Stimulated activated CD4-positive, alpha-beta T cell treated with anti-CD3 and anti-CD28 coated beads, TNF-alpha, amount 100 ng/mL, for 48 hours (primary cell): ENCODE results near the gene KLHL29.

Experiments used
- DNase-seq, 3 donors: peaks; one replicate each; pipeline ENCODE4 v3.0.0-alpha.2; 2020; ENCODE audit warnings: low read depth in 3 of 3

Gene KLHL29

DNA sequence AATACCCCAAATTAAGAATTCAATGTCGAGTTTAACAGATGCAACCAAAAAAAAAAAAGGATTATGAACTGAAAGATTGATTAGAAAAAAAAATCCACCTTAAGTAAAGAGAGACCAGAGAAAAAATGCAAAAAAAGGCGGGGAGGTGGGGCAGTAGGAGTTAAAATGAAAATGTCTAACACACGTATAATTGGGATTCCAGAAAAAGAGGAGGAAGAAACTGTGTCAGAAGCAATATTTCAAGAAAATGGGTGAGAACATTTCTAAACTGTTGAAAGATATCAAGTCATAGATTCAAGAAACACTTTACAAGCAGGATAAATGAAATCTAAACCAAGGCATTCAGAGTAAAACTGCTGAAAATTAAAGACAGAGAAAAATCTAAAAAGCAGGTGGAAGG lies 226.9 kb downstream of the KLHL29 start:
- no peak for DNase-seq

DNA sequence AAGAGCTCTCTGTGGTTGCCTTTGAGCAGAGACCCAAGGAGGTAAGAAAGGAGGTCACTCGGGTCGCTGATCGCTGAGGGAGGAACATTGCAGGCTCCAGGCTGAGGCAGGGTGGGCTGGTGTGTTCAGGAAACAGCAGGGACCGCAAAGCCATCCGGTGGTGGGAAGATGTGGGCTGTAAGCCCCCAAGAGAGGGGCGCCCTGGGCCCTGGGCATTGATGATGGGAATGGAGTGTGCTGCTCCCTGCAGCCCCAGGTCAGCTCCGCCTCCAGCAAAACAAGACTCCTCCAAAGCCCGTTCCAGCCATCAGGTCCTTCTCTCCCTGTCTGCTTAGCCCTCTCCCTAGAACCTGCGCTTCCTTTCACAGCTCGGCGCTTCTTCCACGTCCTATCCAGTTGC lies 229.7 kb downstream of the KLHL29 start:
- no peak for DNase-seq

DNA sequence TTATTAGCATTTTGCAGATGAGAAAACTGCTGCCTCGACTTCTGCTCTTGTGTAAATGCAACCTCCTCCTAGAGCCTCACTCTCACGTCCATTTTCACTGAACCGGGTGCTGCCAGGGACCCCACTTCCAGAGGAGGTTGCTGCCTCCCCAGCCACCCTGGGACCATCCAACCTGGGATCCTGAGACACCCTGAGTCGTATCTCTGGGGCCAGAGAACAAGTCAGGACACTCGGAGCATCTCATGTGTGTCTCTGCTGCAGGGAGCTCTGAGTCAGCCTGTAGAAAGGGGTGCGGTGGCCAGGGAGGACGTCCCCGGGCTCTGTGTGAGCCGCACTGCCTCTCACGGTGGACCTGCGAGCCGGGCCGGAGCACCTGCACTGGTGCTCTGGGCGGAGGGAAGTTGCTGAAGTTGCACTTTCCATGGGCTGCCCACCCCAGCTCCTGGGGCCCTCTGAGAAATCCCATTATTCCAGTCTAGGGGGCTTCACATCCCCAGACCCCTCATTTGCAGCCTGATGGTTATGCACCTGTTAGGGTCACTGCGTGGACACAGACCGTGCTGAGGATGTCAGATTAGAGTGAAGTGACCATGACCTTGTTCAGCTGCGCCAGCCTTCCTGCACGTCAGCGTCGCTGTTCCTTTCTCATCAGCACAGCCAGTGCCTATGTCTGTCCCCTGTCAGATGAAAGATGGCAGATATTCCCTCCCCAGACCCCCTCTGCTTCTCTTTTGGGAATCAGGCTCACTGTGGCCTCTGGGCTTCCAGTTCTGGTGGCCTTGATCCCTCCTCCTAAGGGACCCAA lies 230.4 kb downstream of the KLHL29 start:
- DNase-seq: no peak

DNA sequence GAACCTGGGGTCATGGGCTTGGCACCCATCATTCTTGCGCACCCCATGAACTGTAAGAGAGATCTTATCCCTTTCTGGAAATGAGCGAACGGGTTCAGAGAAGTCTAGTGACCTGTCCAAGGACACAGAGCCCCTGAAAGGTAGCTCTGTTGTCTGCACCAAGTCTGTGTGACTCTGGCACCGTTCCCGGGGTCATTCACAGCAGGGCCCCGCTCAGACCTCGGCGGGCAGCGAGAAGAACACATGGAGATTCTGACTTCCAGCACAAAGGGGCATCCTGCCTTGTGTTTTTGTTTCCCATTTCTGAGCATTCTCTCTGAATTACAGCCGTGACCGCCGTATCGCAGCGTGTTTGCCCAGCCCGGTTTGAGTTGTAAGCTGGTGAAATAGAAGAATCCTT lies 231.7 kb downstream of the KLHL29 start:
- DNase-seq: no peak

DNA sequence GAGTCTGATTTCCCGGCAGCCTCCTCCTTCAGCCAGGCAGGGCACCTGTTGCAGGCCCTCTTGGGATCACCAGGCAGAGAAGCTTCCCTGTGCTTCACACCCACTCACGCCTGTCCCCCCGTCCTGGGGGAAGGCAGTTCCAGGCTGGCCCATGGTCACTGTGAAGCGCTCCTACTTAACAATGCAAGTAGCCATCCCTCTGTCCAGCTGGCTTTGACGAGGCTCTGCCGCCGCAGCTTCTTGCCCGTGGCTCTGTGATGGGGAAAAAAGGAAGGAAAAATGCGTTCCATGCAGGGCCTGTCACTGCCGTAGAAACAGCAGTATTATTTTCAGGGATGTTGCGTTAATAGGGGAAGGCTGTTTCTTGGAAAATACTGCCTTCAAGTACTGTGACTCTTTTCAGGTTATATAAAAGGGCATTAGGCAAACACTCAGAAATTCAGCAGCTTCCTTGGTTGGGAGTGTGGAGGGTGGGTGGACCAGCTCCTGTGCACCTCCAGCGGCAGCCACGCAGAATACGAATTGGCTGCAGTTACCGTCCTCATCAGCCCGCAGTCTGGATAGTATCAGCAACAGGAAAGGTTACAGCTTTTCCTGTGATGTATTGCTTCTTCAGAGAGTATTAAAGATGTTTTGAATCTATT lies 232.3 kb downstream of the KLHL29 start:
- DNase-seq: no peak

DNA sequence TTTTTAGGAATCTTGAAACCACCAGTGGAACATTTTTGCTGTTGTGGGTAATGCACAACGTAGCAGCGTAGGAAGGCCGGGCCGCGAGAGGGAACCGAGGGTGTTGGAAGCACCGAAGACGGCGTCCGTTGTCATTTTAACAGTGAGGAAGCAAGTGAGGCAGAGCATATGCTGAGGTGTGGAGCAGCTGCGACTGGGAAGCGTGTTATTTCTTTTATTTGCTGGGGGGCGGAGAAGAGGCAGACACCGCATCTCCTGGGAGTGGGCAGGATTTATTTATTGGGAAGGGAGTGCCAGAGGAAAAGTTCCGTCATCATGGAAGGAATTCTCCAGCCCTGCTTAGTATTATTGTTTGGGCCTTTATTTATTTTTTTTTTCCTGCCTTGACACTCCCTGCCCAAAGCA lies 232.8 kb downstream of the KLHL29 start:
- DNase-seq: no peak

DNA sequence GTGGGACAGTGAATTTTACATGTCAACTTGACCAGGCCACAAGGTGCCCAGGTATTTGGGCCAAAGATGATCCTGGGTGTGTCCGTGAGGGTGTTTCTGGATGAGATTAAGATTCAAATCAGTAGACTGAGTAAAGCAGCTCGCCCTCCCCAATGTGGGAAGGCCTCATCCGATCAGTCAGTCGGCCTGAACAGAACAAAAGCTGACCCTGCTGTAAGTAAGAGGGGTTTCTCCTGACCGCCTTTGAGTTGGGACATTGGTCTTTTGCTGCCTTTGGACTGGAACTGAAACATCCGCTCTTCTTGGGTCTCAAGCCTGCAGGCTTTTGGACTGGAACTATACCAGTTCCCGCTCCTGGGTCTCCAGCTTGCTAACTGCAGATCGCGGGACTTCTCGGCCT lies 233.3 kb downstream of the KLHL29 start:
- no peak for DNase-seq

DNA sequence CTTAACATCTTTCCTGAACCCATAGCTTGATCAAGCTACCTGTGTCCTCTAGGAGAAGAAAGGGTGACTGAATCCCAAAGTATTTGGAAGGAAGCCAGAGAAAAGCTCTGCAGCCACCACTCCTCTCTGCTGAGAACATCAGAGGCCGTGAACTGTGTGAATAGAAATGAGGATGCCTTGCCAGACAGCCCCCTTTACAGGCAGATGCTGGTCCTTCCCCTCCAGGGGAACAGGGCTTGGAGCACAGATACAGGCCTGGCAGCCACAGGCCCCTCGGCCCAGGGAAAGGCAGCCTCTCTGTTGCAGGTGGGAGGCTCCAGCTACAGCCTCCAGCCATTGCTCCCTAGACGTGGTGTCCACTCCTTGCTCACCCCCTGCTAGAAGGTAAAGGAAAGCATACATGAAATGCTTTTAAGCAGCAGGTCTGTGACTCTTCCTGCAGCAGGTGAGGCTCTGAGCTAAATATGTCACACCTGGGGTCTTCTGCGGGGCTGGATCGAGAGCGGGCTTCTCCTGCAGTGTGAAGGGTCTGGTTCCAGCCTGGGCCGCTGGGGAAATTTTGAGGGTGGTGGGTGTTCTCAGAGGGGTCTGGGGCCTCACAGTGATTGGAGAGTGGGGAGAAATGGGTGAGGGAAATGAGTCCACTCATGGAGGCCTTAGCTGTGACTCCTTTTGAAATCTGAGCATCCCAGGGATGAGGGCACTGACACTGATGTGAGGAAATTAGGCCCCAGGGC lies 234.0 kb downstream of the KLHL29 start:
- no peak for DNase-seq

DNA sequence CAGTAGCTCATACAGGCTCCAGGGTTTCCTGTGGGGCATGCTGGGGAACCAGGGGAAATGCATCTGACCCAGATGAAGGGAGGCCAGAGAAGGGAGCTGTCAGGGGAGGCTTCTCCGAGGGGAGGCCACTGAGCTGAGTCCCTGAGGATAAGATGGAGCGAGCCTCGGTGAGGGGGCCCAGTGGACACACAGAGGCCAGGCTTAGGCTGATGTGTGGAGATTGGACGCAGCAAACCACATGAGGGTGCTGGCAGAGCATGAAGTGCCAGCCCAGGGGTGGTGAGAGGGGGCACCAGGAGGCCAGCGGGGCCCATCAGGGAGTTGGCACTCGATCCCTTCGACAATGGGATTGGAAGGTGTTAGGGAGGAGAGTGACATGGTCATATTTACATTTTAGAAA lies 235.0 kb downstream of the KLHL29 start:
- no peak for DNase-seq

DNA sequence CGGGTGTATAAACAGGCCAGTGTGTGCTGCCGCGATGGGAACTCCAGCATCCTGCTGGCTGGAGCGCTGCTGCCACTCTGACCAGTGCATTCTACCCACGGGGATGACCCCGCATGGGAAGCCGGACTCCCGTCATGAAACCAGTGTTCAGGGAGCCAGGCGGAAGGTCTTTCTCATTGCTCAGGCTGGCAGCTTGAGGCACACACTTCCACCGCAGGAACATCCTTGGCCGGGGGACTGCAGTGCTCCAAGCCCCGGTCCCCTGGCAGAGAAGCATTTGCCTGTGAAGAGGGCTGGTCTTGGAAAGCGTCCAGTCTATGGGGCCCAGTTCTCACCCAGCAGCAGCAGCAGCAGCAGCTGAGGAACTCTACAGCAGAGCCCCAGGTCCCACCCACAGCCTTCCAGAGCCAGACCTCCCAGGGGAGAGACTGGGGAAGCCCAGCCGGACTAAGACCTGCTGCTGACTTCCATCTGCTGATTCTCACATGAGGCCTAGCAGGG lies 235.9 kb downstream of the KLHL29 start:
- DNase-seq: no peak

DNA sequence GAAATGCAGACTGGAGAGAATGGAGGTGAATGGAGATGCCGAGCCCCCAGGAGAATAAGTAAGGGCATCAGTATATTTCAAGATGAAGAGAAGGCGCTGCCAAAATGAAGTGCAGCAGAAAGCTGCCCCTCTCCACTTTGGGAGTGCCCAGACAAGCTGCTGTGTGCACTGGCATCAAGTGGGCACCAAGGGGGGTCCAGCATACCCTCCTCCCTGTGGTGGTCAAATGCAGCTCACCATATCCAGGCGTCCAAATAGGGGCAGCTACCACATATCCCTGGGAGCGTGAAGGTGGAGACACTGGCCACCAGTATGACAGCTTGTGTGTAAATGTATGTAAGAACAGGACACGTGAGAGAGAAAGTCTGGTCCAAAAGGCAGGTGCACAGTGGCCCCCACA lies 236.6 kb downstream of the KLHL29 start:
- no peak for DNase-seq

DNA sequence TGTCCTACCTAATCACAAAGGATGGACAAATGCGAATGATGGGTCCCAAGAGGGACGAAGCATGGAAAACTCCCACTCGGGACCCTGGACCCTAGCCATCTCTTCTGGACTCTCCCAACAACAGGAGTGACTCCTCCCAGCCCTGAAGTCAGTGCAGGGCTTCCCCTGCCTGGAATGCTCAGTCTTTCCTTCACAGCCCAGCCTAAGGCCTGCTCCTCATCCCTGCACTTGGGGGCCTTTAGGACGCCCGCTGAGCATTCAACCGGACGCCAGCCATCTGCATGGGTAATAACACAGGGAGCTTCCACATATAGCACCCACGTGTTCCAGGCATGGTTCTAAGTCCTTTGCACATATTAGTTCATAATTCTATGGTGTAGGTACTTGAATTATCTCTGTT lies 237.5 kb downstream of the KLHL29 start:
- no peak for DNase-seq

DNA sequence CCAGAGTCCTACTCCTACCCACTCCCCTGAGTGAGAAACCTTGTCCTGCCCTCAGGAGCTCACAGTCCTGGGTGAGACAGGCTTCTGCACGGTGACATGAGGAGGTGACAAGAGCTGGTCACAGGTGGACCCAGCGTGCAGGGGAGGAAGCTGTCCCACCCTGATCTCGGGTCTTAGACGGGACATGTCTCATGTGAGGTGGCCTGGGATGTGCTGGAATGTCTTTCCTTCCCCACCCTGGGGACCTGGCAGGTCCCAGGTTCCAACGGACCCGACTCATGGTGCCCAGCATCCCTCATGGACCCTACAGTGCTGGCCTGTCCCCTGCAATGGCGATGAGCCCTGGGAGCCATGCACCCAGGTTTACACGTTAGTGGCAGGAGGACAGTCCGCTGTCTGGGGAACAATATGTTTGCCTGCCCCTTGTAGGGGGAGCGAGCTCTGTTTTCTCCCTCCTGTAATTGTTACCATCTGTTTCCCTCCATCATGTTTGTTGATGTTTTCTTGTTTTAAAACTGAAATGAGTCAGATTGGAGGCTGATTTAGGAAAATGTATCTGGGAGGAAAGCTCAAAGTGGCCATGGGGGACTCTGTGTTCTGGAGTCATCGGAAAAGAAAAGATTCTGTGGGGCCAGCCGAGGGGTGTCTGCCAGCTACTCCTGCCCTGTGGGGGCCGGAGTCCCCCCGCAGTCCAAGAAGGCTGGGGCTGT lies 238.1 kb downstream of the KLHL29 start:
- no peak for DNase-seq

DNA sequence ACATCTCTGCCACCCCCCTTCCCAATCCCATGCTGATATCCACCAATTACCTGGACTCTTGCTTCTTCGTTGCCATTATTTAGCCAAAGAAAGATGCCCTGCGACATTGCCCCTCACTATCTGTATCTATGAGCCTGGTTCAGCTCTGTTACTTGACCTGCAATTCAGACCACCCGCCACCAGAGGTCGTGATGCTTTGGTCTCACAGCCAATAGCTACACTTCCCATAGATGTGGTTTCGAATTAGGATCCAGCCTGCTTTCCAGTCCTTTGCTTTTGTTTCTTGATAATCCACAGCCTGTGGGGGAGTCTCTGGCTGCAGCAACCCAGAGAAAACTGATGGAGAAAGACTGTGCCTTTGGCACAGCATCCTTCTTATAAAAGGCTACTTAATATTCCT lies 239.4 kb downstream of the KLHL29 start:
- DNase-seq: peak in 2 of 3 donors; percentile 12 to 24

DNA sequence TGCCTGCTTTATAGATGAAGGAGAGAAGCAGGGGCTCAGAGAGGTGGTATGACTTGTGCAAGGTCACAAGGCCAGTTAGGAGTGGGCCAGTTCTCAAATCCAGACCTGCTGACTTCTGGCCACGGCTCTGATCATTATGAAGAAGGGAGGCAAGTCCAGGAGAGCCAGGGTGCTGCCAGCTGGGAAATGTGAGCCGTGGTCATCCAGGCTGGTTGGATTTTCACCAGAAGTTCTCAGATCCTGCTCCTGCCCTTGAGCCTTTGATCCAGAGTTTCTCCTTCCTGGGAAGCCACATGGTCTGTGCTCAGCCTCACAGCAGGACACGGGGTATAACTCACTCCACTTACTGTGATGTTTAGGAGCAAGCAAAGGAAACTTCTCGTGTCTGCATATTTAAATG lies 239.9 kb downstream of the KLHL29 start:
- DNase-seq: no peak

DNA sequence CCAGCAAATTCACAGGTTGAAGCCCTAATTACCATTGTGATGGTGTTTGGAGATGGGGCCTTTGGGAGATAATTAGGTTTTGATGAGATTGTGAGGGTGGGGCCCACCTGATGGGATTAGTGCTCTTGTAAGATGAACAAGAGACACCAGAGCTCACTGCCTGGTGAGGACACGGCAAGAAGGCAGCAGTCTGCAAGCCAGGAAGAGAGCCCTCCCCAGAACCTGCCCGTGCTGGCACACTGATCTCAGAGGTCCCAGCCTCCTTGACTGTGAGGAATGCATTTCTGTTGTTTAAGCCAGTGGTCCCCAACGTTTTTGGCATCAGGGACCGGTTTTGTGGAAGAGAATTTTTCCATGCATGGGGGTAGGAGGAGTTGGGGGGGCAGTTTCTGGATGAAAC lies 240.7 kb downstream of the KLHL29 start:
- no peak for DNase-seq

DNA sequence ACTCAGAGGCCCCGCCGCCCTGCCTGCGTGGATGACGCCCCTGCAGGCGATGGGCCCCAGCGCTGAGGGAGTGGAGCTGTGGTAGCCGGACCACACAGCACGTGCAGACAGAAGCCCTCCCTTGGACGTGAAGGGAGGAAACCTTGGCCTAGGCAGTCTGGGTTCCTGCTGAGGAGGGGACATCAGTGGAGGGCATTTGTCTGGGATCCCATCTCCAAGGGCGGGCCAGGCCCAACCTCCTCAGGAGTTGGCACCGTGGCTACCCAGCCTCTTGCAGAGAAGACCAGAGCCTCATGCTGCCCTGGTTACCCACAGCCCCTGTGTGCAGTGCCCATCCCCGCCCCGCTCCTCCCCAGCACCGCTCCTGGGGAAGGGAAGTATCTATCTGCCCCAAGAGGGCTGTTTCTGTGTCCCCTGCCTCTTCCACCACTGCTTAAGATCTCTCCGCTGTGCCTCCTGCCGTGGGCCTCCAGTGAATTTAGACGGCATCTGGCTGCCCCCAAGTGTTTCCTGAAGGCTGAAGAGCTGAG lies 241.8 kb downstream of the KLHL29 start:
- DNase-seq: no peak

DNA sequence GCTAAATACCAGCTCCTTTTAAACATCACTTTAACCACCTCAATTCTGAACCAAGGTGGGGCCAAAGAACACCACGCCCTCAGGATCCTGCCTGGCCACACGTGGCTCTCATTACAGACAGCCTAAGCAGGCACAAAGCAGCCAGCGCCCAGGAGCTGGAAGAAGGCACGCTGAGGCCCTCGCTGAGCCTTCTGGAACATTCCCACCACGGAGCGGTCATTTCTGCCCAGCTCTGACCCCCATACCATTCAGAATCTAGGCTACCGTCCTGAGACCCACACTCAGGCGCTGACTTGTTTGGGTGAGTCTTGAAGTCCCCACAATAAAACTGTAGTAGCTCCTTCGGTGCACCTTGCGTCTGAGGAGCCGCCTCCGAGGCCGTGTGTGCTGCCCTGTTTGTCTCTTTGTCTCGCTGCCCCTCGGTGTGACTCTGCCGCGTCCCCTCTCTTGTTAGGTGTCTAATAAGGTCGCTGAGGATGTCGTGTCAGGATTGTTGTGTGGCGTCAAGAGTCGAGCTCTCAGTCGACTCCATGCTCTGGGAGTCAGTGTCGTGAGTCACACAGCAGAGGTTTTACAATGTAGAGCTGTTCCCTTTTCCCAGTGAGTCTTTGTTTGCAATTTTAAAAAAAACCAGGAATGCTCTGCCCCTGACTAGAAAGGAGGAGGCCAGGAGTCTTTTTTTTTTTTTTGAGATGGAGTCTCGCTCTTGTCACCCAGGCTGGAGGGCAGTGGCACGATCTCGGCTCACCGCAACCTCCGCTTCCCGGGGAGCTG lies 242.4 kb downstream of the KLHL29 start:
- DNase-seq: no peak

DNA sequence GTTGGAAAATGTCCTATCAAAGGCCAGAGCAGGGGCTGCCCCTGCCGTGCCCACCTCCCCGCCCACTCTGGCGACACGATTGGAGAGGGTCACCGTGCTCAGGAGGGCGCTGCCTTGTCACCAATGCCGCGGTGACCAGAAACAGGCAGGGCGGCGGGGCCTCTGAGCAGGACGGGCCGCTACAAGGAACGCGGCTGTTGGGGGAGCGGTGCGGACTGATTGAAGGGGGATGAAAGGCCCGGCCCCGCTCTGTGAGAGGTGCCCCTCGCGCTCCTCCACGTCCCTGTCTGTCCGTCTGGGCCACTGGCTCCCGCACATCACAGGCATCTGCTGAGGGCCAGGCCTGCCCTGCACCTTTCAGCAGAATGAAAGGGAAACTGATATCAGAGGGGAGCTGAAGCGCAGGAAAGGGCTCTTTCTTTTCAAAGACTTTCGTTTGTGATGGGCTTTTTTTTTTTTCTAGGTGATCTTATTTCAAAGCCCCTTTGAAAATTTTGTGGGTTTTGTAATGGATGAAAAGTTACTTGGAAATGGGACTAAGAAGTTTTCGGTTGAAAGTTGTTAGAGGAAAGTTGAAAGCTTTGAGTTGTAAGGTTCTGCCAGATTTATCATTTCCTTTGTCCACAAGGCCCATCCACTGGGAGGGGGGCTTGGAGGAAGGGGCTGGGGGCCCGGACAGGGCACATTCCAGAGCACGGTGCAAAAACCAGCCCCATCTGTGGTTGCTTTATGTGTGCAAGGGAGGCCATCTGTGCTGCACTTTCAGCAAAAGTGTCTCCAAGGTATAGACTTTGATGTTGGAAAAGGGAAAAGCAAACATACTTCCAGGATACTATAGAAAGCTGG lies 244.2 kb downstream of the KLHL29 start:
- no peak for DNase-seq
